Urinary bladder (tissue), 4 donors: ENCODE measurements around the gene RPTOR. TPM values are rescaled to one million over a fixed set of nuclear protein-coding genes. Genes with fewer than 3 reads are reported as not detected.

ENCODE experiments used
- DNase-seq: peaks from one replicate; pipeline ENCODE4 v3.0.0-alpha.2; 2015; ENCODE audit errors: extremely low spot score
- H3K27ac ChIP-seq: one replicate; pipeline ENCODE4 v1.5.1; 2013; ENCODE audit warnings: low read depth, mild to moderate bottlenecking, moderate library complexity
- H3K36me3 ChIP-seq: one replicate; pipeline ENCODE4 v1.6.1; 2013; ENCODE audit warnings: mild to moderate bottlenecking, moderate library complexity; ENCODE audit not compliant: insufficient read depth
- H3K4me1 ChIP-seq: one replicate; pipeline ENCODE4 v1.6.1; 2013; ENCODE audit warnings: mild to moderate bottlenecking, moderate library complexity; ENCODE audit not compliant: insufficient read depth
- H3K4me3 ChIP-seq: one replicate; pipeline ENCODE4 v1.5.1; 2013; ENCODE audit warnings: low read depth, low read length
- WGBS: extraction: QIAGEN DNeasy Blood & Tissue Kit; methylation state at CpG from one replicate; pipeline ENCODE4 v1.1.7; 2013; 5-methylcytosine and 5-hydroxymethylcytosine counted together
- polyA plus RNA-seq: library from polyadenylated mRNA; stranded (reverse); fragments of 200-250 nt; gene quantifications from one replicate; pipeline ENCODE4 v1.2.3, GENCODE V29; 2013
- total RNA-seq: library from RNA; depleted of rRNA; stranded (reverse); fragments of >200 nt; gene quantifications from one replicate; pipeline ENCODE4 v1.2.3, GENCODE V29; 2014
- donor health status: healthy with polysubstance abuse.
- donor health status: healthy.

Gene RPTOR
- total and polyA plus RNA-seq, 2 donors: 23.5 to 54.1 TPM

GRCh38 chr17:80836658-80836965, 292.0 kb downstream of the RPTOR start:
- Histone ChIP-seq H3K4me1 (no peaks in the 10 kb centered on the region), H3K4me3 (no peak overlapping the region), H3K36me3 (no peaks in the 10 kb centered on the region), H3K27ac (no peak overlapping the region)
- no peak for DNase-seq
- 96% methylated on average over 7 of the region's 7 CpGs for WGBS

GRCh38 chr17:80836971-80837481, 292.4 kb downstream of the RPTOR start:
- Histone ChIP-seq H3K4me1 (no peaks in the 10 kb centered on the region), H3K36me3 (no peaks in the 10 kb centered on the region), H3K27ac (no peak overlapping the region), H3K4me3 (no peak overlapping the region)
- 95% methylated on average over 16 of the region's 16 CpGs for WGBS
- no peak for DNase-seq

GRCh38 chr17:80837711-80838110, 293.1 kb downstream of the RPTOR start:
- Histone ChIP-seq H3K27ac (no peak overlapping the region), H3K4me3 (no peak overlapping the region), H3K36me3 (no peaks in the 10 kb centered on the region), H3K4me1 (no peaks in the 10 kb centered on the region)
- 93% methylated on average over 18 of the region's 18 CpGs for WGBS
- no peak for DNase-seq

GRCh38 chr17:80838311-80839025, 293.8 kb downstream of the RPTOR start:
- no peak for DNase-seq
- 92% methylated on average over 30 of the region's 30 CpGs for WGBS

GRCh38 chr17:80839026-80839345, 294.3 kb downstream of the RPTOR start:
- no peak for DNase-seq
- H3K27ac ChIP-seq: no peak overlapping the region
- 90% methylated on average over 11 of the region's 11 CpGs for WGBS
- H3K4me1 ChIP-seq: no peaks in the 10 kb centered on the region
- no peaks in the 10 kb centered on the region for H3K36me3 ChIP-seq
- H3K4me3 ChIP-seq: no peak overlapping the region

More at GRCh38 chr17:80838311-80839025, 293.8 kb downstream of the RPTOR start:
- H3K4me3 ChIP-seq: no peak overlapping the region
- H3K4me1 ChIP-seq: no peaks in the 10 kb centered on the region
- H3K27ac ChIP-seq: no peak overlapping the region
- H3K36me3 ChIP-seq: no peaks in the 10 kb centered on the region

- no peak for DNase-seq
- Histone ChIP-seq H3K27ac (no peak overlapping the region), H3K36me3 (no peaks in the 10 kb centered on the region), H3K4me3 (no peak overlapping the region), H3K4me1 (no peaks in the 10 kb centered on the region)
- WGBS: 52% methylated on average over 8 of the region's 8 CpGs
Measured at GRCh38 chr17:80839511-80839941, 294.9 kb downstream of the RPTOR start.

- no peaks in the 10 kb centered on the region for H3K36me3 ChIP-seq
- WGBS: 74% methylated on average over 15 of the region's 15 CpGs
- H3K4me1 ChIP-seq: no peaks in the 10 kb centered on the region
- no peak overlapping the region for H3K4me3 ChIP-seq
- no peak overlapping the region for H3K27ac ChIP-seq
- no peak for DNase-seq
Measured at GRCh38 chr17:80839970-80840369, 295.3 kb downstream of the RPTOR start.

- Histone ChIP-seq H3K4me1 (no peaks in the 10 kb centered on the region), H3K36me3 (no peaks in the 10 kb centered on the region), H3K4me3 (no peak overlapping the region), H3K27ac (no peak overlapping the region)
- 74% methylated on average over 15 of the region's 15 CpGs for WGBS
- no peak for DNase-seq
Measured at GRCh38 chr17:80842456-80843013, 297.9 kb downstream of the RPTOR start.

GRCh38 chr17:80843741-80844156, 299.1 kb downstream of the RPTOR start:
- 94% methylated on average over 13 of the region's 13 CpGs for WGBS

GRCh38 chr17:80844418-80844990, 299.9 kb downstream of the RPTOR start:
- H3K27ac ChIP-seq: no peak overlapping the region
- no peaks in the 10 kb centered on the region for H3K4me1 ChIP-seq
- DNase-seq: no peak
- WGBS: 96% methylated on average over 25 of the region's 25 CpGs
- H3K4me3 ChIP-seq: no peak overlapping the region
- H3K36me3 ChIP-seq: peaks cover 3% of the 10 kb centered on the region

More at GRCh38 chr17:80843741-80844156, 299.1 kb downstream of the RPTOR start:
- peaks cover under 1% of the 10 kb centered on the region for H3K36me3 ChIP-seq
- no peak overlapping the region for H3K4me3 ChIP-seq
- DNase-seq: no peak
- H3K27ac ChIP-seq: no peak overlapping the region
- H3K4me1 ChIP-seq: no peaks in the 10 kb centered on the region

GRCh38 chr17:80845069-80845862, 300.6 kb downstream of the RPTOR start:
- DNase-seq: no peak
- H3K27ac ChIP-seq: no peak overlapping the region
- 86% methylated on average over 31 of the region's 31 CpGs for WGBS
- H3K4me1 ChIP-seq: no peaks in the 10 kb centered on the region
- H3K36me3 ChIP-seq: peaks cover 3% of the 10 kb centered on the region
- no peak overlapping the region for H3K4me3 ChIP-seq

GRCh38 chr17:80845863-80846671, 301.4 kb downstream of the RPTOR start:
- 86% methylated on average over 36 of the region's 36 CpGs for WGBS
- H3K4me1 ChIP-seq: no peaks in the 10 kb centered on the region
- H3K36me3 ChIP-seq: peaks cover 3% of the 10 kb centered on the region
- no peak for DNase-seq
- no peak overlapping the region for H3K4me3 ChIP-seq
- no peak overlapping the region for H3K27ac ChIP-seq

GRCh38 chr17:80846932-80847331, 302.3 kb downstream of the RPTOR start:
- Histone ChIP-seq H3K4me1 (no peaks in the 10 kb centered on the region), H3K36me3 (peaks cover 3% of the 10 kb centered on the region), H3K4me3 (no peak overlapping the region), H3K27ac (no peak overlapping the region)
- no peak for DNase-seq
- WGBS: 97% methylated on average over 17 of the region's 17 CpGs
